ENCODE measurements around the gene PLVAP. TPM values are rescaled to one million over a fixed set of nuclear protein-coding genes. Genes with fewer than 3 reads are reported as not detected.

The PLVAP gene
- total RNA-seq, 4 donors from 2014 or later: 11.7 to 96.5 (median 50.2) TPM

DNA sequence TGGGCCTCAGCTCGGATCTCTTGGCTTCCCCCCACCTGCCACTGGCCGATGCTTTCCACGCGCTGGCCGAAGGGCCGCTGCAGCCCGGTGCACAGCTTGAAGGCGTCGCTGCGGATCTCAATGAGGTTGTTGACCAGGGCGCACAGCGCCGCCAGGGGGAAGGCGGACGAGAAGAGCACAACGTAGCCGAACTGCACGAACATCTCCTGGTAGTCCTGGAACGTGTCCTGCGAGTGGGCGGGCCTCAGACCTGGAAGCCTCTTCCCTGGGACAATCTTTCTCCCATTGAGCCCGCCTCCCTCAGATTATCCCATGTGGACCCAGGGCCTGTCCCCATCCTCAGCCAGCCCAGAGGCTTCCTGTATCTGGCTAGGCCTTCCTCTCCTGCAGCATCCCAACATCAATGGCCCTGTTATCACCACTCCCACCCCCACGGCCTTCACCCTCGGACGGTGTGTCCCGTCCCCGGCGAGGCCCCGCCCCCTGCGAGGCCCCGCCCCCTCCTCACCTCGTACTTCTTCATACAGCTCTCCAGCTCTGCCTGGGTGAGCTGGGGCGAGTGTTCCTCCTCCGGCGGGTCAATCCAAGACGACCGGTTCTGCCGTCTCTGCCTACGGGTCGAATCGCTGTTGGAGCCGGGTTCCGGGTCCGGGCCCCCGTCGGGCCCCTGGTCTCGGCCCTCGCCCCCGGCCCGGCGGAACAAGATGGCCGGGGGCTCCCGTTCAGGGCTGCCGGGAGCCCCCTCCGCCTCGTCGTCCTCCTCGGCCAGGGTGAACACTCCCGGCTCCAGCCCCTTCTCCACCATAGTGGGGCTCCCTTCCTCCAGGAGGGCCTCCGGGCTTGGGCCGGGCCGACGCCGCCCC, 49.3 kb downstream of the PLVAP start:
- 38 to 42% methylated on average over 49 to 54 of the region's 64 CpGs for WGBS, 2 donors
- H3K4me3 ChIP-seq (ENCODE audit: low read depth, poor library complexity, severe bottlenecking): peak overlapping the region; percentile 18
- peak in 1 of 2 donors; percentile 64 for DNase-seq (ENCODE audit: low spot score in 2 of 2)
- intact Hi-C loops (cut with DNase I; ENCODE audit: low total_unique reads): no loop called here
- TF ChIP-seq POLR2A (IDR thresholded peaks at IDR 0.05): no peak
- TF ChIP-seq, protein P1, sequence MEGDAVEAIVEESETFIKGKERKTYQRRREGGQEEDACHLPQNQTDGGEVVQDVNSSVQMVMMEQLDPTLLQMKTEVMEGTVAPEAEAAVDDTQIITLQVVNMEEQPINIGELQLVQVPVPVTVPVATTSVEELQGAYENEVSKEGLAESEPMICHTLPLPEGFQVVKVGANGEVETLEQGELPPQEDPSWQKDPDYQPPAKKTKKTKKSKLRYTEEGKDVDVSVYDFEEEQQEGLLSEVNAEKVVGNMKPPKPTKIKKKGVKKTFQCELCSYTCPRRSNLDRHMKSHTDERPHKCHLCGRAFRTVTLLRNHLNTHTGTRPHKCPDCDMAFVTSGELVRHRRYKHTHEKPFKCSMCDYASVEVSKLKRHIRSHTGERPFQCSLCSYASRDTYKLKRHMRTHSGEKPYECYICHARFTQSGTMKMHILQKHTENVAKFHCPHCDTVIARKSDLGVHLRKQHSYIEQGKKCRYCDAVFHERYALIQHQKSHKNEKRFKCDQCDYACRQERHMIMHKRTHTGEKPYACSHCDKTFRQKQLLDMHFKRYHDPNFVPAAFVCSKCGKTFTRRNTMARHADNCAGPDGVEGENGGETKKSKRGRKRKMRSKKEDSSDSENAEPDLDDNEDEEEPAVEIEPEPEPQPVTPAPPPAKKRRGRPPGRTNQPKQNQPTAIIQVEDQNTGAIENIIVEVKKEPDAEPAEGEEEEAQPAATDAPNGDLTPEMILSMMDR (IDR thresholded peaks at IDR 0.05): no peak

DNA sequence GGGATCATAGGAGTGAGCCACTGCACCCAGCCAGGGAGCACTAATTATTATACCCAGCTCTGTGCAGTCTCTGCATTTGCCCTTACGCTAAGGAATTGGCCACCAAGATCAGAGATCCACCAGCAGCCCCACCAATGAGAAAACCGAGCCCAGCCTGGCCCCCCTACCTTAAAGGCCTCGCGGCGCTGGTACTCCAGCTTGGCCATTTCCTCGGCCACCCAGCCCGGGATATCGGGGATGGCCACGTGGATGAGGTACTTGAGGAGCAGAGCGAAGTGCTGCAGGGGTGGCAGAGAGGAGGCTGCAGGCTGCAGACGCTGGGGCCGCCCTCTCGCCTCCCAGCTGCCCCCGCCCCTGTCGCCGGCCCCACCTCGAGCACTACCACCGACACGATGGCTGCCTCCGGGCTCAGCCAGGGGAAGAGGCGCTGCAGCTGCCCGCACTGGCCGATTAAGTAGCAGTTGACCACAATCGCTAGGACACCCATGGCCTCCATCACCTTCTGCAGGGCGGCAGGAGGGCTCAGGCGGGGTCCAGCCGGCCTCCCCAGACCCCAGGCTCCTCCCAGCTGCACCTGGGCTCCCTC, 50.0 kb downstream of the PLVAP start:
- no peak for DNase-seq (ENCODE audit: low spot score in 2 of 2)
- H3K4me3 ChIP-seq (ENCODE audit: low read depth, poor library complexity, severe bottlenecking): no peak overlapping the region
- 91 to 92% methylated on average over 7 to 24 of the region's 27 CpGs for WGBS, 2 donors
- intact Hi-C loops (cut with DNase I; ENCODE audit: low total_unique reads): no loop called here
- TF ChIP-seq POLR2A (IDR thresholded peaks at IDR 0.05): no peak
- TF ChIP-seq, protein P1 (IDR thresholded peaks at IDR 0.05): no peak

DNA sequence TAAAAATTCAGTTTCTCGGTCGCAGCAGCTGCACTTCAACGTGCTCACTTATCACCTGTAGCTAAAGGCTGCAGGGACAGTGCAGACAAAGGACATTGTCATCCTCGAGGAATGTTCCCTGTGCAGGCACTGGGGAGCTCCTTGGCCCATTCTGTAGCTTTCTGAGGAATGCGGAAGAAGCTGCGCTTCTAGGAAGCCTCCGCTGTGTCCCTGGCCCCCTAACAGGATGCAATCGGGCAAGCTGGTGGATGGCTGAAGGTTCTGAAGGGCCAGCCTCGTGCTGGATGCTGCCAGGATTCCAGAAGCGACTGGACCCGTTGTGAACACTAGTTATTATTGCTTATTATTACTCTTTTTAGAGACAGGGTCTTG, 50.6 kb downstream of the PLVAP start:
- 76 to 77% methylated on average over 11 of the region's 11 CpGs for WGBS, 2 donors
- TF ChIP-seq, protein P1 (IDR thresholded peaks at IDR 0.05): no peak
- TF ChIP-seq POLR2A (IDR thresholded peaks at IDR 0.05): no peak
- H3K4me3 ChIP-seq (ENCODE audit: low read depth, poor library complexity, severe bottlenecking): no peak overlapping the region
- no peak for DNase-seq (ENCODE audit: low spot score in 2 of 2)
- intact Hi-C loops (cut with DNase I; ENCODE audit: low total_unique reads): no loop called here

DNA sequence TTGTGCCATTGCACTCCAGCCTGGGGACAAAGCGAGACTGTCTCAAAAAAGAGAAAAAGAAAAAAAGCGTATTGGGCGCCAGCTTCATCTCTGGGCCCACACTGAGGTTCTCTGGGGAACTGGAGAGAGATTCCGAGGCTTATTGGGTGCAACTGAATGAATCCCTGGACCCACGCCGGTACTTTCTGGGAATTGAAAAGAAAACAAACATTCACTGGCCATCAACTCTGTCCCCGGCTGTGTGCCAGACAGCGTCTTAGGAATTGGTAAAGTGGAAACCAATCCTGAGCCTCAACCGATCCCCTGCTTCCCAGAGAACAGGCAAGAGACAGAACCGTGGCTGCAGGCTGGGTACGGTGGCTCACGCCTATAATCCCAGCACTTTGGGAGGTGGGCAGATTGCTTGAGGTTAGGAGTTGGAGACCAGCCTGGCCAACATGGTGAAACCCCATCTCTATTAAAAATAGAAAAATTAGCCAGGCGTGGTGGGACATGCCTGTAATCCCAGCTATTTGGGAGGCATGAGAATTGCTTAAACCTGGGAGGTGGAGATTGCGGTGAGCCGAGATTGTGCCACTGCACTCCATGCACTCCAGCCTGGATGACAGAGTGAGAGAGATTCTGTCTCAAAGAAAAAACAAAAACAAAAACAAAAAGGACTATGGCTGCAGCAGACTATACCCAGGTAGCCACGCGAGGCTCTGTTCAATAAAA, 51.1 kb downstream of the PLVAP start:
- peak in 1 of 2 donors; percentile 93 for DNase-seq (ENCODE audit: low spot score in 2 of 2)
- intact Hi-C loops (cut with DNase I; ENCODE audit: low total_unique reads): no loop called here
- WGBS, 2 donors: 66 to 70% methylated on average over 17 of the region's 17 CpGs
- no peak overlapping the region for H3K4me3 ChIP-seq (ENCODE audit: low read depth, poor library complexity, severe bottlenecking)
- TF ChIP-seq, protein P1 (IDR thresholded peaks at IDR 0.05): no peak
- no peak for TF ChIP-seq POLR2A (IDR thresholded peaks at IDR 0.05)

DNA sequence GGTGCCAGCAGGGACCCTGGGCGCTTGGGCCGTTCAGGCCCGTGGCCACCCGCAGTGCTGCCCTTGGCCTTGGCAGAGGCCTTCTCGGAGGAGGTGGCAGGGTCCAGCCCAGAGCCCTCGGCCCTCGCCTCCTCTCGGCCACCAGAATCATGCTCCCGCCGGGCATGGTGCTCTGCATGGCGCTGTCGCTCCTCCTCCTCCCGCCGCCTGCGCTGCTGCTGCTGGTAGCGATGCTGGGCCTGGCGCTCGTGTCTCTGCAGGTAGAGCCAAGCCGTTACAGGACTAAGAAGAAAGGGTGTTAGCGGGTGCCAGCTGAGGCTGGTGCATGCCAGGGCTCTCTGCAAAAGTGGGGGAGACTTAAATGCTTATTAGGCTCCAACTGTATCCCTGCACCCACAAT, 52.0 kb downstream of the PLVAP start:
- TF ChIP-seq, protein P1 (IDR thresholded peaks at IDR 0.05): no peak
- no peak for TF ChIP-seq POLR2A (IDR thresholded peaks at IDR 0.05)
- whole genome bisulfite sequencing, 2 donors: 94 to 98% methylated on average over 12 to 20 of the region's 20 CpGs
- intact Hi-C loops (cut with DNase I; ENCODE audit: low total_unique reads): no loop called here
- no peak for DNase-seq (ENCODE audit: low spot score in 2 of 2)
- H3K4me3 ChIP-seq (ENCODE audit: low read depth, poor library complexity, severe bottlenecking): no peak overlapping the region

Measured in lower leg skin (tissue), 4 donors.